NCI-H446 treated with DMSO at 0.1 percent for 48 hours (cell line): ENCODE measurements around the gene MAD2L1BP.
"Not testable (repeated sequence)": the region's sequence is repeated elsewhere in the genome, so short reads cannot be mapped to it uniquely, and the experiment has no call there.

ENCODE experiments used
- DNase-seq: peaks from one replicate; lab custom pipeline; 2025; lab: John Stamatoyannopoulos, UW

The MAD2L1BP gene

GRCh38 chr6:43635387-43636307 lies at the start of gene MAD2L1BP:
Gene MAD2L1BP (plus strand): TSS chr6:43635840. CDS start chr6:43635876, 36 bp downstream.
- DNase-seq = peak; percentile 56

GRCh38 chr6:43588194-43588593 lies 47.4 kb upstream of the MAD2L1BP start:
- DNase-seq = no peak

- DNase-seq = not testable (repeated sequence)
Observed at GRCh38 chr6:43589564-43589963, 46.1 kb upstream of the MAD2L1BP start.

GRCh38 chr6:43593938-43594337 lies 41.7 kb upstream of the MAD2L1BP start:
- DNase-seq = no peak

GRCh38 chr6:43600595-43600994 lies 35.0 kb upstream of the MAD2L1BP start:
- no peak for DNase-seq

- DNase-seq = no peak
Observed at GRCh38 chr6:43604174-43604573, 31.5 kb upstream of the MAD2L1BP start.

GRCh38 chr6:43606019-43606418 lies 29.6 kb upstream of the MAD2L1BP start:
- no peak for DNase-seq

- DNase-seq = peak; percentile 66
Observed at GRCh38 chr6:43608310-43608763, 27.3 kb upstream of the MAD2L1BP start.

GRCh38 chr6:43608807-43609206 lies 26.8 kb upstream of the MAD2L1BP start:
- DNase-seq = no peak

- no peak for DNase-seq
Observed at GRCh38 chr6:43609402-43609801, 26.2 kb upstream of the MAD2L1BP start.

- no peak for DNase-seq
Observed at GRCh38 chr6:43610431-43610830, 25.2 kb upstream of the MAD2L1BP start.

GRCh38 chr6:43613721-43614395 lies 21.8 kb upstream of the MAD2L1BP start:
- DNase-seq = no peak

GRCh38 chr6:43614396-43614730 lies 21.3 kb upstream of the MAD2L1BP start:
- no peak for DNase-seq

GRCh38 chr6:43616725-43617472 lies 18.7 kb upstream of the MAD2L1BP start:
- DNase-seq = no peak

GRCh38 chr6:43621078-43621835 lies 14.4 kb upstream of the MAD2L1BP start:
- DNase-seq = no peak

GRCh38 chr6:43621836-43622180 lies 13.8 kb upstream of the MAD2L1BP start:
- DNase-seq = no peak

- DNase-seq = no peak
Observed at GRCh38 chr6:43622541-43622940, 13.1 kb upstream of the MAD2L1BP start.

- DNase-seq = no peak
Observed at GRCh38 chr6:43623880-43624785, 11.5 kb upstream of the MAD2L1BP start.

- DNase-seq = no peak
Observed at GRCh38 chr6:43624786-43625288, 10.8 kb upstream of the MAD2L1BP start.

GRCh38 chr6:43625393-43625992 lies 10.1 kb upstream of the MAD2L1BP start:
- DNase-seq = no peak
